Activated CD4-positive, alpha-beta T cell treated with anti-CD3 and anti-CD28 coated beads, Interleukin-2, amount 50 U/mL, for 48 hours (primary cell): Measurements from ENCODE around the gene SH2D6.
"Not testable (repeated sequence)": the region's sequence is repeated elsewhere in the genome, so short reads cannot be mapped to it uniquely, and the experiment has no call there.

Experiments
- DNase-seq, 2 experiments: peaks; one replicate each; pipeline ENCODE4 v3.0.0-alpha.2; 2020

The SH2D6 gene

GRCh38 chr2:85472261-85472660 is 53.7 kb downstream of the SH2D6 start:
- no peak for DNase-seq

- DNase-seq: no peak
Observed at GRCh38 chr2:85475799-85476490, 57.4 kb downstream of the SH2D6 start.

- no peak for DNase-seq
Observed at GRCh38 chr2:85476624-85477023, 58.1 kb downstream of the SH2D6 start.

- DNase-seq: no peak
Observed at GRCh38 chr2:85477884-85478283, 59.4 kb downstream of the SH2D6 start.

- no peak for DNase-seq
Observed at GRCh38 chr2:85481818-85482777, 63.6 kb downstream of the SH2D6 start.

- not testable (repeated sequence) for DNase-seq
Observed at GRCh38 chr2:85484615-85485014, 66.1 kb downstream of the SH2D6 start.

GRCh38 chr2:85485815-85486214 is 67.3 kb downstream of the SH2D6 start:
- no peak for DNase-seq
